Measurements from ENCODE around the gene ZBTB3.

DNA sequence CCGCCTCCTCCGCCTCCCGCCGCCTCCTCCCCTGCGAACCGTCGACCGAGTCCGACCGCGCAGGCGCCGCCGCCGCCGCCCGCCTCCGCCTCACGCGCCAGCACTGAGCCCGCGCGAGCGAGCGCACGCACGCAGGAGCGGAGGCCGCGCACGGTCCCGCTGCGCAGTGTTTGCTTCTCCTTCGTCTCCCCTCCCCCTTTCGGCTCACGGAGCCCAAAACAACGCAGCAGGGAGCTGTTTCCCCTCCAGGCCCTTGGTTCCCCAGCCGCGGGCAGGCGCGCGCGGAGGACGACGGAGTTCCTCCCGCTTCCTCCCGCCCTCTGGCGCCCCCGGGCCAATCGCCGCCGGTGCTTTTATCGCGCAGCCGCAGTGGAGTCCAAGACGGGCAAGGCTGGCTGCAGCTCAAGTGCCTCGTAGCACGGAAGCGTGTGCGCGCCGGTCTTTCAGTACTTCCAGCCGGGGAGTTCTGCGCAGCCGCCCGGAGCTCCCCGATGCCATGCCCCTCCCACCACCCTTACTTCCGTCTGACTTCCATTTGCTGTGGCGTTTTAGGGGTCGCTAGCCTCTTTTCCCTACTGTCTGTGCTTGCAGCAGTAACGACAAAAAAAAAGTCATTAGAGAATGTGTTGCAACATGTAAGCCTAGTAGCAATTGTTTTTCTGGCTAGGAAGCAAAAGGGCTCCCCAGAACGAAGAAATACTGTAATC lies 26.6 kb downstream of the ZBTB3 start, which contains the start of gene HNRNPUL2:
- TF ChIP-seq, protein P1, sequence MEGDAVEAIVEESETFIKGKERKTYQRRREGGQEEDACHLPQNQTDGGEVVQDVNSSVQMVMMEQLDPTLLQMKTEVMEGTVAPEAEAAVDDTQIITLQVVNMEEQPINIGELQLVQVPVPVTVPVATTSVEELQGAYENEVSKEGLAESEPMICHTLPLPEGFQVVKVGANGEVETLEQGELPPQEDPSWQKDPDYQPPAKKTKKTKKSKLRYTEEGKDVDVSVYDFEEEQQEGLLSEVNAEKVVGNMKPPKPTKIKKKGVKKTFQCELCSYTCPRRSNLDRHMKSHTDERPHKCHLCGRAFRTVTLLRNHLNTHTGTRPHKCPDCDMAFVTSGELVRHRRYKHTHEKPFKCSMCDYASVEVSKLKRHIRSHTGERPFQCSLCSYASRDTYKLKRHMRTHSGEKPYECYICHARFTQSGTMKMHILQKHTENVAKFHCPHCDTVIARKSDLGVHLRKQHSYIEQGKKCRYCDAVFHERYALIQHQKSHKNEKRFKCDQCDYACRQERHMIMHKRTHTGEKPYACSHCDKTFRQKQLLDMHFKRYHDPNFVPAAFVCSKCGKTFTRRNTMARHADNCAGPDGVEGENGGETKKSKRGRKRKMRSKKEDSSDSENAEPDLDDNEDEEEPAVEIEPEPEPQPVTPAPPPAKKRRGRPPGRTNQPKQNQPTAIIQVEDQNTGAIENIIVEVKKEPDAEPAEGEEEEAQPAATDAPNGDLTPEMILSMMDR (CRISPR knock-in tag; IDR thresholded peaks at IDR 0.05) = peak; percentile 33
- TF ChIP-seq BRCA1 (CRISPR knock-in tag; IDR thresholded peaks at IDR 0.05) (no peak; the same call in 1 of the 2 replicates), ZNF605 (CRISPR knock-in tag; IDR thresholded peaks at IDR 0.05) (peak; percentile 72), DR1 (CRISPR knock-in tag; IDR thresholded peaks at IDR 0.05) (peak; percentile 83; the same call in 1 of the 2 replicates)
- TF ChIP-seq, protein P2, sequence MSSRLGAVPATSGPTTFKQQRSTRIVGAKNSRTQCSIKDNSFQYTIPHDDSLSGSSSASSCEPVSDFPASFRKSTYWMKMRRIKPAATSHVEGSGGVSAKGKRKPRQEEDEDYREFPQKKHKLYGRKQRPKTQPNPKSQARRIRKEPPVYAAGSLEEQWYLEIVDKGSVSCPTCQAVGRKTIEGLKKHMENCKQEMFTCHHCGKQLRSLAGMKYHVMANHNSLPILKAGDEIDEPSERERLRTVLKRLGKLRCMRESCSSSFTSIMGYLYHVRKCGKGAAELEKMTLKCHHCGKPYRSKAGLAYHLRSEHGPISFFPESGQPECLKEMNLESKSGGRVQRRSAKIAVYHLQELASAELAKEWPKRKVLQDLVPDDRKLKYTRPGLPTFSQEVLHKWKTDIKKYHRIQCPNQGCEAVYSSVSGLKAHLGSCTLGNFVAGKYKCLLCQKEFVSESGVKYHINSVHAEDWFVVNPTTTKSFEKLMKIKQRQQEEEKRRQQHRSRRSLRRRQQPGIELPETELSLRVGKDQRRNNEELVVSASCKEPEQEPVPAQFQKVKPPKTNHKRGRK (CRISPR knock-in tag; IDR thresholded peaks at IDR 0.05) = no peak
